Right hindlimb (tissue), 1 donor: ENCODE measurements around the gene PTPRM.
"Not testable (repeated sequence)": the region's sequence is repeated elsewhere in the genome, so short reads cannot be mapped to it uniquely, and the experiment has no call there.

ENCODE experiments used
- DNase-seq: peaks from one replicate; pipeline ENCODE4 v3.0.0-alpha.2; 2018

PTPRM gene

DNA sequence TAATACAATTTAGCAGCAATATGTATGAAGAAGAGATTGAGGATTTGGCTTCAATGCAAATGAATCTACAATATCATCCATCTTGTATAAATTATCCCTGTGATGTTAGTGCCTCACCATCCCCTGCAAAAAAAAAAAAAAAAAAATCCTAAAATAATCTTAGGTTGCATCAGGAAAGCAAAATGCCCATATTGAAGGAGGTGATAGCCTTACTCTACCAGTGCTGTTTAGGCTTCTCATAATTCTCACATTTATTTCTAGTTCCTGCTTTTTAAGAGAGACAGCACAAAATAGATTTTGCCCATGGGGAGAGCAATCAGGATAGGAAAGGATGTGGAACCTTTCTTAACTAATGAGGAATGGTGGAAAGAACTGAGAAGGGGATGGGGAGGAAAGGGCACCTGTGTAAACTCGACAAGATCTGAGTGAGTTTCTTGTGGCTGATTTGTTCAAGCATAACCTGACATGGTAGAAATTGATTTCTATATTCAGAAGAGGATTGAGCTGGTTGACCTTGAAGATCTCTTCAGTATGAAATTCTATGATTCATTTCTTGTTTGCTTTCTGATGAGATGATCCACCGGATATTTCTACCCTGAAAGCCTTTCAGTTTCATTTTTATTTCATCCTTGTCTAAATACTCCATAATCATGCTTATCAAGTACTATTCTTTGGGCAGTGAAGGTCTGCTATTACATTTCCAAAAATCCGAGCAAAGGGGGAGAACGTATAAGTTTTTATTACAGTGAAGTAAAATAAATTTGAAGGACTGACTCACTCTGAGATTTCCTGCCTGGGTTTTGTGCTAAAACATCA, 391.2 kb downstream of the PTPRM start:
- no peak for DNase-seq

DNA sequence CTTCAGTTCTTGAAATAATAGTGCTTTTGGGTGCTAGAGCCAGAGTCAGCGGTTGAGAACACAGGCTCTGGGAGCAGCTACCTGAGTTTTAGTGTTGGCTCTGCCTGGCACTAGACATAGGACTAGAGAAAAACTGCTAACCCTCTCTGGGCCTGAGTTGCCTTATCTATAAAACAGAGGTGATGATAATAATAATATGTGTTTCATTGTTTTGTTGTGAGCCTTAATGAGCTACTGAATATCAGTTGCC, 391.7 kb downstream of the PTPRM start:
- no peak for DNase-seq

DNA sequence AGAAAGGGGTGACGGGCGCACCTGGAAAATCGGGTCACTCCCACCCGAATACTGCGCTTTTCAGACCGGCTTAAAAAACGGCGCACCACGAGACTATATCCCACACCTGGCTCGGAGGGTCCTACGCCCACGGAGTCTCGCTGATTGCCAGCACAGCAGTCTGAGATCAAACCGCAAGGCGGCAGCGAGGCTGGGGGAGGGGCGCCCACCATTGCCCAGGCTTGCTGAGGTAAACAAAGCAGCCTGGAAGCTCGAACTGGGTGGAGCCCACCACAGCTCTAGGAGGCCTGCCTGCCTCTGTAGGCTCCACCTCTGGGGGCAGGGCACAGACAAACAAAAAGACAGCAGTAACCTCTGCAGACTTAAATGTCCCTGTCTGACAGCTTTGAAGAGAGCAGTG, 399.6 kb downstream of the PTPRM start:
- DNase-seq, result not testable (repeated sequence)

DNA sequence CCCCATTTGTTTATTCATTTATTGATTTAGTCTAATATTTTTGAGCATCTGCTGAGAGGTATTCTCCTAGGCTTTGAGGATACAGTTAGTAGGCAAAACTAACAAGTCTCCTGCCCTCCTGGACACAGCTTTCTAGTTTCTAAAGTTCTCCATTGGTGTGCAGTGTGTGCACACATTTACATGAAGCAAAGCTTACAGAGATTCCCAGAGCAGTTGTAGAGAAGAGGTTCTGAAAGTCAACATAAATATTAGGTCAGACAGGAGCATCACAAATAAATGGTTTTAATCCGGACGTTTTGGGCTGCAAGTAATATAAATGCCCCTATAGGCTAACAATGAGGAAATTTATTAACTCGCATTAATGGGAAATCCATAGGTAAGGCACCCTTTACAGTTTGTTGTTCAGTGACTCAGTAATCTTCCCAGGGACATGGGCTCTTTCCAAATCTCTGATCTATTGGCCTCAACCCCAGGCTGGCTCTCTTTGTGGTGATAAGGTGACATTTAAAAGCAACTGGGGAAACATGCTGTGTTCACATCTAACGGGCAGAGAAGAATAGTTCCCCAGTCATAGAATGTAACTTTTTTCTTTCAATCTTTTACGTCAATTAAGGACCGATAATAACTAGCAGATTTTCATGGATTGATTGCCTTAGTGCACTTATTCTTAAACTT, 407.2 kb downstream of the PTPRM start:
- no peak for DNase-seq

DNA sequence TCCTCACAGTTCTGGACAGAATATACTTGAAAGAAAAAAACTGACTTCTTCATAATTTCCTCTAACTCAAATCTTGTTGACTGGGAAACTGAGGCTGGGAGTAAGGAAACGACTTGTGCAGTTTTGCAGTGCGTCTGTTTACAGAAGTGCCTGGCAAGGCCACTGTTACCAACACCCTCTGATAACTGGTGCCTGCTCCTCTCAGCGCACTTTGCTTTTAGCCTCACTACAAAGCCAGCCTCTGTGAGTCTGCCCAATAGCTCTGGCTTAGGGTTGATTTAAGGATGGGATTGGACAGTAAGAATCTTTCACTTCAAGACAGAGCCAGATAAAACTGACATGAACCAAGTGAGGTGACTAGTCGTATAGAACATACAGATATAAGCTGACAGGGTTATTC, 410.8 kb downstream of the PTPRM start:
- no peak for DNase-seq

DNA sequence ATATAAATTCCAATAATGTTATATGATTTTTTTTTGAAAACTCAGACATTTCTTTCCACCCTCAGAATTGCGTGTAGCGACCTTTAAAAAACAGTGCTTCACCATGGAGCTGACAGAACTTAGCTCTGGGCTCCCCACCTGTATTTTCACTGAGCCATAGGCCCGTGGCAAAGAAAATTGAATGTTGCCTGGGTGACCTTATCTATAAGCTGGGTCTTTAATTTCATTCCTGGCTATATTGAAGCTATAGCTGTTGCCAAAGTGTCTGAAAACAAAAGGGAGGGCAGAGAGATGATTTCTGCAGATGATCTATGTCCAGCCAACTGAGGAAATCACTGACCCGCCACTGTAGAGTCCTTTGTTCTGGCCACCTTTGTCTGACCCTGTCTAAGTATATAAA, 411.7 kb downstream of the PTPRM start:
- DNase-seq, result no peak

DNA sequence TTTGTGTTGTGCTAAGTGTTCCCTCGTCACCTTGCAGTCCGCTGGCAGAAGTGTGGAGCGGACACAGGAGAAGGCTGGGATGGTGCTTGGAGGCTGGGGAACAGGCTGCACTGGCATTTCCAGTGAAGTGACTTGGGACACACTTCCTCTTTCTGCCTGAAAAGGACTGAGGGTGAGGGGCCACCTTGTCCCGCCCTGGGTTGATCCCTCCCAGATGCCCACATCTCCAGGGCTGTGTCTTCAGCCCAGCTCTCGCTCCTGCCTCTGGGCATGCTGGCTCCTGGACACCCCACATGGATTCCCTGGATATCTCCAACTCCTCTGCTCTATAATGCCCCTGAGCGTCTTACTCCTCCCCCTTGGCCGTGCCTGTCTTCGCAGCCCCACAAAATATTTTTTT, 412.6 kb downstream of the PTPRM start:
- DNase-seq, result no peak

DNA sequence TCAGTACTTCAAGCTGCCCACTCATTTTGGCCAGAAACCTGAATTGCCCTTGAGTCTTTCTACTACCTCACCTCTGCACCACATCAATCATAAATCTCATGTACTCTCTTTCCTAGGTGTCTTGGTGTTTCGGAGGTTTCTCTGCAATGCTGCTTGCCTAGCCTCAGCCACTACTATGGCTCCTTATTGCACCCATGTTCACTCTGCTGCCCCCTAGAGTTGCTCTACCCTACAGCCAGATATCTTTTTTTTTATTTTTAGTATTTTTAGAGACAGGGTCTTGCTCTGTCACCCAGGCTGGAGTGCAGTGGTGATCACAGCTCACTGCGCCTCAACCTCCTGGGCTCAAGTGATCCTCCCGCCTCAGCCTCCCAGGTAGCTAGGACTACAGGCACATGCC, 413.0 kb downstream of the PTPRM start:
- no peak for DNase-seq

DNA sequence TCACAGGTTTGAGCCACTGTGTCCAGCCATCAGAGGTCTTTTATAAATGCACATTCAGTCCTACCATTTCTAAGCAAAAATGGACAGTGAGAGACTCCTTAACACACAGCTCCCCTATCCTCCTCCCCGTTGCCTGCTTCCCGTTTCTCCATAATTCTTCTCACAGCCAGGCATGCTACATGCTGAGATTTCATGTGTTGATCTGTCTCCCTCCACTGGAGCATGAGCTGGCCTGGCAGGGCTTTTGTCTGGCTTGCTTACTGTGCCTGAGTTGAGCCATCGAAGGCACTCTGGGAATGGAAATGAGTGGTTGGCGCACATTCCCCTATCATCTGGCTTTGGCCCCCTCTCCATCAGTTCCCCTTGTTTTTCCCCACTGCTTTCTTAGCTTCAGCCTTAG, 413.5 kb downstream of the PTPRM start:
- DNase-seq, result no peak

DNA sequence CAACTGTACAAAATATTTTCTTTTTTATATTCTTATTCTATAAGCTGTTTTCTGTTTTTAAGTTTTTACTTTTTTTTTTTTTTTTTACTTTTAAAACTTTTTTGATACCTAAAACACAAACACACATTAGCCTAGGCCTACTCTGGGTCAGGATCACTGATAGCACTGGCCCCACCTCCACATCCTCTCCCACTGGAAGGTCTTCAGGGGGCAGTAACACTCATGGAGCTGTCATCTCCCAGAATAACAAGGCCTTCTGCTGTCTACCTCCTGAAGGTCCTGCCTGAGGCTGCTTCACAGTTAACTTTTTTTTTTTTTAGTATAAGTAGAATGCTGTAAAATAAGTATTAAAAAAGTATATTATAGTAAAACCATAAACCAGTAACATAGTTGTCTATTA, 415.1 kb downstream of the PTPRM start:
- no peak for DNase-seq

DNA sequence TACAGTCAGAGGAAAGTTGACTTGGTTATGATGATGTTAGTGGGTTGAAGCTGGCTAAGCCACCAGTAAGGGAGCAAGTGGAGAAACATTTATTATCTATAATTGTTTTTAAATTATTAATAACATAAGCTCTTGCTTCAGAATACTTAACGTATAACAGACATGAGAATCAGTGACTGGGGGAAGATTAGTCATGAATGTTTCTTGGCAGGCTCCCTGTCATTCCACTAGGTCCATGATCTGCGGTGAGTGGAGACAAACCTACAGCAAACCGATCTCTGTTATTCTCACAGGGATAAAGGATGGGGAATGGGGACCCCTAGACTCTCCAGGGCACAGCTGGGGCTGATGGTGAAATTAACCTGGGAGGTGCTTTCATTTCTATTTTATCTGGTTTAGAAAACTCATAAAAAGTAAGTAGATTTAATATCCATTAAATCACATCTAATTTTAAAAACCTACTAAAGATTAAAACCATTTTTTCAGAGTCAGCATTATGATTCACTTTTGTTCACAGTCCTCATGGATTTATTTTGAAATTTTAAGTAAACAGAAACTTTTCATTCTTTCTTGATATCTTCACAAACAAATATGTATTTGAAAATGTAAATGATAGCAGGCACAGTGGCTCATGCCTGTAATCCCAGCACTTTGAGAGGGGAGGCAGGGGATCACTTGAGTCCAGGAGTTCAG, 420.3 kb downstream of the PTPRM start:
- DNase-seq, result no peak

DNA sequence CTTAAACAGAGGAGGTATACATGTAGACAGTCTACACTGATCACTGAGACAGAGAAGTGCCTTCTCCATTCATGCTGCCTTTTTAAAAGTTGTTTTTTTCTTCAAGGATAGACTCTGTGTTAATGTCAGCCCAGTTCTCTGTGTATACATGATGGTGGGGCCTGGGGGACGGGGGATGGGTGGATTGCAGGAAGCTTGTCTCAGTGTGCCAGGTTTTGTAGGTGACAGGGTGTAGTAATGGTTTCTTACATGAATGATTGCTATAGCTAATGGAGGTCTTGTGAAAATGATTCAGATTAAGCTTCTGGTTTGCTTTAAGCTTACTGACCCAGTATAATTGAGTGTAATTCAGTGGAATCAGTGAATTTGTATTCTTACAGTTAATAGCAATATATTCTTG, 423.6 kb downstream of the PTPRM start:
- DNase-seq, result no peak

DNA sequence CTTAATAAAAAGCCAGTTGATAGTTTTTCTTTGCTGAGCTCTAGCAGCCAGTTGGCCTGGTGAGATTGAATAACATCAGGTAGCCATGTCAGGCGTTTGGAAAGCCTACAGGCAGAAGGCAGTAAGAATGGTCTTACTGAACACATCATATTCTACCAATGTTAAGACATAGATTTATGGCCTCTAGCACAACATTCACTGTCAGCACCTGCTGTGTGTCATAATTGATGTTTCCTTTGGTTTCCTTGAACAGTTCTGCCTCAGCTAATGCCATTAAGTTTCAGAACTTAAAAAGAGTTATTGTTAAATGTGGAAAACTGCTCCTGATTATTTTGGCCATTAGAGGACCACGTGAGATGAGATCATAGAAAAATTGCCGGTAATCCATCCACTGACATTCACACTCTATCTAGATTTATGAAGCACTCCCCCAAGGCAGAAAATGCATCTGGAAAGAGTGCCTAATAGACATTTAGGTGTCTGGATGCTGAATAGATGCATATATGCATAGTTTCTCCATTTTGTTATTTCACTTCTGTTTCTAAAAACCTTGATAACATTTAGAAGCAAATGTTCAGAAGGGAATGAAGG, 434.7 kb downstream of the PTPRM start:
- peak; percentile 36 for DNase-seq

DNA sequence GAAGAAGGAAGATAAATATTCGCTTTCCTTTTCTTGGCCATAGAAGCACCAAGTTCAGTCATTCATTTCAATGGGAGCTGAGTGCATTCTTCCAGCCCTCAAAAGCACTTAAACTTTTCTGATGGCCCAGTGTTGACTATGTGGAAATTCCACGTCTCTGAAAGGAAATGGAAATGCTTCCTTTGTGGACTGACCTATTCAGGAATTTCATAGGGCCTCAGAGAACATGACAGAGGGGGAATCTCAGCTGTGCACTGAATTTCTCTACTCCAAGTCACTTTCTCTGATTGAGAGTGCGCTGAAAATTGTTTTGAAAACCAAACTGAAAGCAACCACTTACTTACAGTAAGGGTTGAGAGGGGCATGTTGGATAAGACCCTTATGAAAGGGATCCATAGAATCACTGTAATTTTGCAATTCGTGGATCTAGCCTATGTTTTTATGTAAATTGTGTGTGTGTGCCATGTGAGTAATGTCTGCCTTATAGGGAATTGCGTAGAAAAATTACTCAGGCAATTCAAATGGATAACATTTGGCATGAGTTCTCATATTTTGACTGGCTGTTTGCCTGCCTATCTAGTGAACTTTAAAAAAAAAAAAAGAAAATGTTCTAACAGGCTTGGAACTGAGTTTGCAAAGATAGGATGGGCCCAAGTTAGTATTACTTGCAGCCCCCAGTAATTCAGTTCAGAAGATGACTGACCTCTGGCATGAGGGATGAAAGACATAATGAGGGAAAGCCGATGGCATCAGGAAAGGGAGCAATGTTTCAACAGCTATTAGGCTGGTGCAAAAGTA, 437.0 kb downstream of the PTPRM start:
- no peak for DNase-seq

DNA sequence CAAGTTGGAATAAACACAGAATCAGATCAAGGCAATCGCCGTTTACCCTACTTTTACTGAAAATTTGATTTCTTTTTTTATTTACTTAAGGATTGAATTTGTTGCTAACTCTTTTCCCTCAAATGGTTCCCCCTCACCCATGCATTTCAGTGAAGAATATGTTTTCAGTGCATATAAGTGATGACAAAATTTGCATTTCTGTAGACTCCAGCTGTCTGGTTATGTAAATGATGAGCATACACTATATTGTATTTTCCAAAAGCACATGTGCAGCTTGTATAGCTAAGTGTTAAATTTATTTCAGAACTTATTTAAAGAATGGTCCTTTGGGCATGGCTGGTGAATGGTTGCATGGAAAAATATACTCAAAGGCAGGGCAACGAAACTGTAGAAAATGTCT, 437.7 kb downstream of the PTPRM start:
- DNase-seq, result no peak

DNA sequence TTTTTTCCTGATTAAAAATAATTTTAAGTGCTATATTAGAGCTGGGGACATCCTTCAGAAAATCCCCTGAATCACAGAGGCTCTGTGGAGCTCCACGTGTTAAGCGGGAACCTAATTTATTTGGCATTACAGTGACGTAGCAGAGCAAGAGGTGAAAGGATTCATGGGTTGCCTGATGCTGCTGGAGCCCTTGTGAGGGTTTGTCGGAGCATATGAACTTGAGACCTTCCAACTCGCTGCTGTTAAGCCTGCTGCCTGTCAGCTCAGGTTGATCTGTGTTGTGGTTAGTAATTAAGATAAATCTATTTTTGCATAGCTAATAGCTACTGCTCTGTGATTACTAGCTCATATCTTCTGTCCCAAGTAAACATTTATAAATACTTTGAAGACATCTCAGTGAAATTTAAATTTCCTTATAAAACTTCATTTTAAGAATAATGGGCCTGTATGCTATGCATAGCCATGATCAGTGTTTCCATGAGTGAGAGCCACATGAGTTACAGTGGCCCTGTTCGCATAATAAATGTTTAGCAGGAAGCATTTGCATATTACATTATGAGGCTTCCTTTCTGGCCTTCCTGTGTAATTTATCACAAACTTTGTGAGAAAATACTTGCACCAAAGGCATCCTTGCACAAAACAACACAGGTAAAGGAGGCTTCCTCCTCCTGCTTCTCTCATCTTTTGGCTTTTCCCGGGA, 438.9 kb downstream of the PTPRM start:
- DNase-seq, result no peak

DNA sequence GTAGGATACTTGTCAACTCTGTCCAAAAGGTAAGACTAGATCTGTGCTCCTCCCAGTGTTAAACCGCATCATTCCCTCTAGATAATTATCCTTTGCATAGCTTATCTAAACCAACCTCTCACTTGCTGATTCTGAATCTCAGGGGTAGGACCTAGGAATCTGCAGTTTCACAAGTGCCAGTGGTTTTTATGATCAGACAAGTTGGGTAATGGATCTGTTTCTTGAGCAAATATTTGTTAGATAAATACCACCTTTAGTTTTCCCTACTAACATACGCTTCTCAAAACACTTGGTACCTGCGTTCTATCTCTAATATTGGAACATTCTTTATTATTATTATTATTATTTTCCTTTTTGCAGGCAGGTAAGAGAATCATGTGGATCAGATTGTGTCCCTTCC, 439.9 kb downstream of the PTPRM start:
- DNase-seq, result no peak

DNA sequence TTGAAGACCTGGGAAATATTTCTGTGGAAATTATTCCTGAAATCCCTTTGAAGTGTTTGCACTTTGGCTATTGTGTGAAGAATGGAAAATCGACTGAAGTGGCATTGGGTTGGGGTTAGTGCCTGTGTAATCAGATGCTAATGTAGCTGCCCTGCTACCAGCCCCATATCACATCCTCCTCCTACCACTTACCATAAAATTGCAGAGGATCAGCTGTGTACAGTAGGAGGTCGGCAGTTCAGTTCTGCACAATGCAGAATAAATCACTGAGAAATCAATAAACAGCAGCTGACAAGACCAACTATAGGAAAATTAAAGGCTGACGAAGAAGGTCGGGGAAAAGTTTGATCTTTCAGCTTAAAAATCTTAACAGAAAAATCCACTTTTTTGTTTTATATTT, 440.9 kb downstream of the PTPRM start:
- no peak for DNase-seq

DNA sequence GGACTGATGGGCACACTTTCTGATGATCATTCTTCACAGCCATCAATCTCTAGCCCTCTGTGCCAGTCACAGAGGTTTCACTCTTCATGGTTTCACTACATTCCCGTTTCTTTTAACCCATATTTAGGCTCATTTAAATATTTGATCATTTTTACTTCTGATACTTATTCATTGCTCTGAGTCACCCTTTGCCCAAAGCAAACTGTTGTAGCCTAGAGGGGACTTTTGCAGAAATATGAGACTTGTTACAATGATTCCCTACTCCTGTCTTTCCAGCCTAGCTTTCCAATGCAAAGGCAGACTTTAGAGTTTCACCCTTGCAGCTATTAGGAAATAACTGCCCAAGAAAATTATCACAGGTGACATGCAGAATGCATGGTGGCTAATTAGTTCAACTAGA, 444.2 kb downstream of the PTPRM start:
- DNase-seq, result no peak

DNA sequence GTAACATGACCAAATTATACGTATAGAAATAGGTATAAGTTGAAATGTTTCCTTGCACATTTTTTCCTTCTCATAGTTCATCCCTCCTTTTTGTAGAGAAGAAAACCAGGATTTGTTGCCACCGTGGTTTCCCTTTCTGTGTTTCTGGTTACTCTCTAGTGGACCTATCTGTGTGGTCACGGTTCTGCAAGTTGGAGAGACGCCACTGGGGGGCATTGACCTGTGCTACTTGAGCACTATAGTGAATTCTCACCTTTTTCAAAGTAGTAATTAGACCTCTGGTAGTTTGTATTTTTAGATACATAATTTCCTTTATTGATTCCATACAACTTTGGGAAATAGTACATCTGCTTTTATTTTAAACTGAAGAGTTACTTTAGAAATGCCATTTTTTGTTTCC, 444.8 kb downstream of the PTPRM start:
- DNase-seq, result no peak

DNA sequence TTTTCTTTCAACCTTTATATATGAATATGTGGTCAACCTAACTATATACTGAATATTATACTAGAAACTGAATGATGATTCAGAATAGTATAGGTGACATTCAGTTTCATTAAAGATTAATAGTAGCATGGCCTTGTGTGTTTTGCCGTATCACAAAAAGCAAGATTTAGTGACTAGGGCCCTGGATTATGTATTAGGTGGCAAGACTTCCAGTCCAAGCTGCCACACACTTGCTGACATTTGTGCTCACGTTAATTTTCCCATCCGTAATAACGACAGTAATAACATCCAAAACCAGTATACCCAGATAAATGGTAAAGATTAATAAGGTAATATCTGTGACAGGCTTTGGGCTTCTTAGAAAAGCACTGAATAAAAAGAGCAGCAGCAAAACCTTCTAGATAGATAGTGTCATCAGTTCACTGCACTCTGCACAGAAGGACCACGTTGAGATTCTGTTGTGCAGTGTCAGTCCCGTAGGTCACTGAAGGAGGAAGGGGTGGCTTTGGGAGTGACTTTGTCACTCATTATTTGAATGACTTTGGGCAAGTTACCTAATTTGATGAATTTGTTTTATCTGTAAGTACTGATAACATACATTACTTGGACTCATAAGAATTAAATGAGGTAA, 451.7 kb downstream of the PTPRM start:
- no peak for DNase-seq

DNA sequence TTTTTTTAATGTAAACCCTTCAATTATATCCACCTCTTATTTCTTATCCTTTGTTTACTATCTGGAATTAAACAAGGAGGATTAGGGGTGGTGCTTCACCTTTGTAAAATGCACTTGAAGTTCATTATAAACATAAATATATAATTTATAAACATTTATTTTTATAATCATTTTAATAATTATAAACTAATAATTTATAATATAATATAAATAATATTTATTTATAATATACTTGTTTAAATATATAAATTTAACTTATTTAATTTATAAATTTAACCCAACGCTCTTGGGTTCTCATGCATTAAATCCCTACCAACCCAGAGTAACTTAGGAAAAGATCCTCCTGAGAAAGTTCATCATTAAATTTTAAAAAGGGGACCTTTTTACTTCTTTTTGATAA, 452.5 kb downstream of the PTPRM start:
- no peak for DNase-seq
